ENCODE data around the gene KDM3B.

- TF ChIP-seq GATA3 (IDR thresholded peaks at IDR 0.05; ENCODE audit: low read depth, low read length) (no peak), GATA2 (IDR thresholded peaks at IDR 0.05; ENCODE audit: low read depth, low read length) (no peak)
Measured at GRCh38 chr5:138455232-138455930, 102.9 kb downstream of the KDM3B start.
